Measurements from ENCODE around the gene CHN2.
A peak's percentile ranks its signal among the peaks of the same experiment; 100 is the strongest.

Gene CHN2

DNA sequence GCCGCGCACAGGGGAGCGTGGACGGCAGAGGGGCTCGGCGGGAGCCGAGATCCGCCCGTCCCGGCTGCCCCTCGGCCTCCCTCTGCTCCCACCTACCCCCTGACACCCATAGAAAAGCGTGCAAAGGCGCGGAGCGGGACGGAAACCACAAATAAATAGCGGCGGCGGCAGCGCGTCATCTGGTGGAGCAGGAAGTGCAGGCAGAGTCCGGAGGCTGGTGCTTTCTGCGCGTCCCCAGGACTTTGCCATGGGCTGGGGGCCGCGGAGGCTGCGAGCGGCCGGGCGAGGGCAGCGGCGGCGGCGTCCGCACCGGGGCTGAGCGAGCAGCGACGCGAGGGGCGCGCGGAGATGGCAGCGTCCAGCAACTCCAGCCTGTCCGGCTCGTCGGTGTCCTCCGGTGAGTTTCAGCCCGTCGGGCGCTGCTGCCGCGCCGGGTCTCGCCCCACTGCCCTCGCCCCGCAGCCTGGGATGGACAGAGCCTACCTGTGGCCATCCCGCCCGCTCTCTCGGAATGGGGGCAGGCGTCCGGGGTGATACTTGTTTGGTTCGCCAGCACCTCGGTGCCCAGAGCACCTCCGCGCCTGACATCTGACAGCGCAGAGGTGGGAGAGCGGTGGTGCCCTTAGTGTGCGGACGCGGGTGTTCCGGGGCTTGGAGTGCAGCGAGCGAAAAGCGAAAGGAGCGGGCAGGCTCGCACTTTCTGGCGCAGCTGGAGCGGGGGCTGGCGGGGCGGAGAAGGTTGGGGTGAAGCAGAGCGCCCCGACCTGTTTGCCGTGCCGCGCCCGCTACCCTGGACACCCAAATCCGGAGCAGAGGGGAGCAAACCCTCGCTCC lies at the start of gene CHN2:
CHN2 (plus strand) TSS at position 182 of the 834 bp plus-strand sequence.
- DNase-seq: peak; percentile 39

DNA sequence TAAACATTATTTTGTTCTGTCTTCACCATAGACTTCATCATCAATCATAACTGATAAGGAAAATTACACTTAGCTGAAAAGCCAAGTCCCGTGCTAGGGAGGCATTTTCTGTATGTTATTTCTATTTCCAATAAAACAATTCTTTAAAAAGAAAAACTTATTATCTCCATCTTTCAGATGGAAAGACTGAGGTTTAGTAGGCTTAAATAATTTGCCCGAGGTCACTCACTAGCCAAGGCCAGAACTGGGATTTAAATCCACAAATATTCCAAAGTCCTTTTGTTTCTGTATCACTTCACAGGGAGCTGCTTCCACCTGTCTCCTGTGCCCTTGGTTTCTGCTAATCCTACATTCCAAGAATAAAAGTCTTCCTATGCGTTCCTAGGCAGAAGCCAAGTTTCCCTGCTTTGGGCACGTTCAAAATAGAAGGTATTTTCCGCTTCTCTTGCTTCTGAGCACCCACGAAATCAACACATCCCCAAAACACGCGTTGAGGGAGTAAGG lies 49.0 kb upstream of the CHN2 start:
- no peak for DNase-seq

DNA sequence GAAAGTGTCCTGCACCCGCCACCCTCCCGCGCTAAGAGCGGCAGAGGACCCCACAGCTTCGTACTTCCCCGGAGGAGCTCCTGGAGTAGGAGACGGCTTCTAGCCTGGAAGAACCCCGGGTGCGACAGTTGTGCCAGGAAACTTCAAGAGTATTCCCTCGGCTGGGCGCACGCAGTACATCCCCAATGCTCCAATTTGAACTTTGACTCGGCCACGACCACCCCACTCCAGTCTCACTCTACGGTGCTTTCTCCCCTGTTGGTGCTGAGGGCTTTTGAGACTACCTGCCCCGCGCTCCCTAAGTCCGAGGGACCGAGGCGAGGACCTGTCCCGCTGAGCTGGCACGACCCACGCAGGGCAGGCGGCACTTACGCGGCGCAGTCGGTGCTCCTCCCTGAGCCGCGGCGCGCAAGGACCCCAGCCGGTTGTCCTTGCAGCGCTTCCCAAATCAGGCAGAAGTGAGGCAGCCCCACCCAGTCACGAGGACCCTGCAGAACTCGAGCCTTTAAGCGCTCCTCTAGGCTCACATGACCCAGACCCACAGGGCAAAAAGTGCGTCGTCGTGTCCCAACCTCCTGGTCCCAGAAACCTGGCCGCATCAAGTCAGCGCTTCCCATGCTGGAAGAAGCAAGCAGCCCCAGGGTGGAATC lies 48.4 kb upstream of the CHN2 start, which contains the start of gene CPVL:
CPVL (minus strand) TSS at position 481 of the 650 bp plus-strand sequence. CDS start 25,476 bp downstream, outside the sequence.
- DNase-seq: peak; percentile 8

DNA sequence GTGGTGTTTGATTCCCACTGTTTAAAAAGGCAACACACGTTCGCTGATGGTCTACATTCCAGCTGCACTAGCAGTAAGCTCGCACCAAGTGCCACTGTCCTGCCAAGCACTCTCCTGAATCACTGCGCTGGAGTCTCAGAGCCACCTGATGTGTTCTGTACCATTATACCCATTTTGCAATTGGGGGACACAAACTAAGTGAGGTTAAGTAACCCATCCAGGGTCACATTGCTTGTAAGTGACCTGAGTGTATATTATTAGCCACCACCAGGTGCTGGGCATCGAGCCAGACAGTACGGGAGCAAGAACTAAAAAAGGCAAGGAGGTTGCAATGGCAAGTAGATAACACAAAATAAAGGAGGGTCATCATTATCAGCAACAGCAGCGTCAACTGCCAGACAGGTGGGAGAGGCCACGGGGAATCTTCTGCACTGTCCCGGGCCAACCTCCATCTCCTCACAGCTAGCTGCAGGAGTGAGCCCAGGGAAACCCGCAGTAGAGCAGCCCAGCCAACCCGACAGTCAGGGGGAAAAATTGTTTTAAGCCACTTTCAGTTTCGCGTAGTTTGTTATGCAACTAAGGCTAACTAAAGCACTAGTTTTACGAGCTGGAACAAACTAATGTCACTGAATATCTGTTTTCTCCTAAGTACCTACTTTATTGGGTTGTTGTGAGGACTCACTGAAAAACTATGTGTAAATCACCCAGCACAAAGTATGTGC lies 47.5 kb upstream of the CHN2 start:
- DNase-seq: no peak

DNA sequence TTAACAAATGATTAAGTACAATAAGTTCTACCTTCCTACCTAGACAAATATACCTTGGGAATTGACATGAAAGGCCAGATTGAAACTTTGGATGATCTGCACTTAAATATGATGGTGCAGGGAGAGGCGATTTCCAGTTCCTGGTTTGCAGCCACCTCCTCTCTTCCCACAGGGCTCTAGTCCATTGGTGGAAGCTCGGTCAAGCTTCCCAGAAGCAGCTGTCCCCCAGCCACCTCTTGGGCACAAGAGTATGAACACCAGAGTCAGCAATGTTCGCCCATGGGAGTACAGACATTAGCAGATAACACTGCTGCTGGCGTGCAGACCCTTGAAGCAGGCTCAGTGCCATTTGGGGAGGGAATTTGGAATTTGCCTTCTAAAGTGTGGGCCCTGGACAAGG lies 46.8 kb upstream of the CHN2 start:
- no peak for DNase-seq

DNA sequence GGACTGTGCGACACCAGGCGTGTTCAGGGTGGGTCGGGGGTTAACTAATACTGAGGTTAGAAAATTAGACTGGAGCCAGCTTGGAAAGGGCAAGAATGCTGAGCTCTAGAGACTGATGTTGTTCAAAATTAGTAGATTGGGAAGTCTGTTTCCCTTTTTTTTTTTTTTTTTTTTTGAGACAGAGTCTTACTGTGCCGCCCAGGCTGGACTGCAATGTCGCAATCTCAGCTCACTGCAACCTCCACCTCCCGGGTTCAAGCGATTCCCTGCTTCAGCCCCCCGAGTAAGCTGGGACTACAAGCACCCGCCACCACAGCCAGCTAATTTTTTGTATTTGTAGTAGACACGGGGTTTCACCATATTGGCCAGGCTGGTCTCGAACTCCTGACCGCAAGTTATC lies 45.5 kb upstream of the CHN2 start:
- DNase-seq: no peak

DNA sequence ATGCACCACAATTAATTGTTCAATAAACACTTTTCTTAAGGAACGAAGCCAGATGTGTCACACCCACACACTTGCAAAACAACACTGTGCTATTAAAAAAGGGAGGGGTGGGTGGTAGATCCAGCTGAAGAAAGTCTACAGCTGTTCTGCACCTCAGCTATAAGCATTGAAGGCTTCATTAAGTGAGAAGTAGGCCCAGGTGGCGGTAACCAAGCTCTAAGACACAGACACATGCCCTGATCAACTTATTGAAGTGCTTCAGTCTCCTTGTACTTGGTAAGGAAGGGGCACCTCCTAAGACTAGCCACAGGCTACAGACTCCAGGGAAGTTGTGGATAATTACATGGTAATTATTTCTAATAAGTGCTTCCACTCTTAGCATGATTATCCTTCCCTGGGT lies 43.7 kb upstream of the CHN2 start:
- DNase-seq: no peak

DNA sequence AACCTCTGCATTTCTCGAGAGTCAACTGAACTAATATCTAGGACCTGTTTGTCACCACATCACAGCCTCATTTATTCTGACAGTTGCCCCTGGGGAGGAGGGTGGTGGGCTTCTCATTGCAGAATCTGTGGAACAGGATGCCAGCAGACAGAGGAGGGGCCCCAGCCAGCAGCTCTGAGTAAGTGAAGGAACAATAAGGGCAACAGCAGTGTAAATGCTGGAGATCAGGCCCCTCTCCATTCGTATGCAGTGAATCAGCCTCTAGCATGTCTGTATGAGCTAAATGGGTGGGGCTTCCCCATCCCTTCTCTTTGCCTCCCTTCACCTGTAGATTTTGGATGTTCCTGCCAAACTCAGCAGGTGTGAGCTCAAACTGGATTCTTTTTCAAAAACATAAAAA lies 40.5 kb upstream of the CHN2 start:
- no peak for DNase-seq

DNA sequence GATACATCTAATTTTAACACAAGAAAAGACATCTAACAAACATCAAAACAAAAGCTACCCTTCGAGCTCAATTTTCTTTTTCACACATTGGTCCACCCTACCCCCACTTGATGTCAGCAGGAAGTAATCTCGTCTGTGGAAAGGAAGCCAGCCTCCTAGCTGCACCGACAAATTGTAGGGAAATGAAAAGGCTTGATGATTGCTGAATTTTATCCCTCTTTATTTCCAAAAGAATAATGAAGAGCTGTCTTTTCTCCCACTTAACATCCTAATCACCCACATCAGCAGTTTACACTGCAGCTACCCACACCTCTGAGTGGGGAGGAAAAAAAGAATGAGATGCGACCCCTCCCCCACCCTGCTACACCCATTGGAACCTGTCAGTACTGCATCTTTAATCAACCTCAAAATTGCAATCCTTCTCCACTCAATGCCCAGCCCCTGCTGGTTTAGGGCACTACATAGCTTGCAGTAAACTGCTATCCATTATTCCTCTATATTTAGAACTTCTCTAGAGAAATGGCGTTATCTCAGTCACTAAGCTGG lies 37.6 kb upstream of the CHN2 start:
- DNase-seq: peak; percentile 24

DNA sequence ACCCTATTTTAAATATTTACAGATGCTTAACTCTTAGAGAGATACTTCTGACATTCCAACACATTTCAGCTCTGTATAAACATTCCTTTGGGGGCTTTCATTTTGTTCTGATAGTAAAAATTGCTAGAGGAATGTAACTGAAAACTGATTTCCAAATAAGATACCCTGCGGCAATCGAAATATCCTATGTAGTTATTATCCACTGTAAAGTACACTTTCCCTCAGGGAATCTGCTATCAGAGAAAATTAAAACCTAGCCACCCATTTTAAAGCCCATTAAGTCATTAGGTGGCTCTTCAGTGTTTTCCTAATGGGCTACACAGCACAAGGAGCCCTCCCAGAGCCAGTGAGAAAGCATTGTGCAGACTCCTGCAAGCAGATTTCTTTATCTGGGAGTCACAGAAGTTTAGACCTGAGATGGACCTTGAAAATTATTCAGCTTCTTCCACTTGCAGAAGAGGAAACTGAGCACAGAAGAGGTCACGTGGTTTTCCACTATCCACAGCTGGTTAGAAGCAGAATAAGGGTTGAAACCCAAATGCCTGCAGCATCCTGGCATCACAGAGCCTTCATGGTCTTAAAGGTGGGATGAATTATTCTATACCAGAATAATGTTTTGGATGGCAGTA lies 35.7 kb upstream of the CHN2 start:
- no peak for DNase-seq

DNA sequence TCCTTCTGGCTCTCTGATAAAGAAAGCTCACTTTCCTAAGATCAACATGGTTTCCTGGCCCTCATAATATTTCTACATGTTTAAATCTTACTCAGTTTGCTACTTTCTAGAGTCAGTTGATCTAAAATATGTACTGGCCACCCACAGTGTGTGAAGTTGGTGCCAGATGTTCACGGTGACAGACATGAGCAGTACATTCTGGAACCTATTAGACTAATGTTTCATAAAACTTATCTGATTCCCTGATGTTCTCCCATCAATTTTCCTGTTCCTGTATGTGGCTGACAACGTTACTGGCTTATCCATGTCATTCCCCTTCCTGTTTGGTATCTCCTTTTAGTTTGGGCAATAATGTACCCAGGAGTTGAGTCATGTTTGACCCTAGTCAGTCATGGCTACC lies 34.5 kb upstream of the CHN2 start:
- no peak for DNase-seq

DNA sequence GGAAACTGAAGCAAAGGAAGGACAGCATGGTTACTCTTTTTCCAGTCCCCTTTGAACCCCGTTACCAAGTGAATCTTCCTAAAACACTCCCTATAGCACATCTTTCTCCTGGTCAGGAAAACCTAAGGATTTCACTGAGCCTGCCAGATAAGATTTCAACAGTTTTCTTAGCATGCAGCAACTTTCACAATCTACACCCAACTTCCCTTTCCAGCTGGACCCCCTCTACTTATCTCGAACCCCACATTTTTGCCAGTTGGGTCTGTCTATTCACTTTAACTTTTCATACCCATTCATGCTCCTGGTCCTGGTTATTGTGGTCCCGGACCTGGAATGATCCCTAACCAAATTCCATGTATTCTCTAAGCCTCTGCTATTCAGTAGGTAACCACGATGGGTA lies 33.3 kb upstream of the CHN2 start:
- DNase-seq: no peak

DNA sequence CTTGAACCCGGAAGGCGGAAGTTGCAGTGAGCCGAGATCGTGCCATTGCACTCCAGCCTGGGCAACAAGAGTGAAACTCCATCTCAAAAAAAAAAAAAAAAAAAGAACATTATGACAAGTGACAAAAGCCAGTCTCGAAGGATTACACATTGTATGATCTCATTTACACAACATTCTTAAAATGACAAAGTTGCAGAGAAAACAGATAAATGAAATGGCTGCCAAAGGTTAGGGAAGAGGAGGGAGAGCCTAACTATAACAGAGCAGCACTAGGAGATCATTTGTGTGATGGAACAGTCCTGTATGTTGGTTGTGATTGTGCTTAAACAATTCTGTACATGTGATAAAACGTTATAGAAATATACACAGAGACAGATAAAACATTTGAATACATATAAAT lies 32.0 kb upstream of the CHN2 start:
- no peak for DNase-seq

DNA sequence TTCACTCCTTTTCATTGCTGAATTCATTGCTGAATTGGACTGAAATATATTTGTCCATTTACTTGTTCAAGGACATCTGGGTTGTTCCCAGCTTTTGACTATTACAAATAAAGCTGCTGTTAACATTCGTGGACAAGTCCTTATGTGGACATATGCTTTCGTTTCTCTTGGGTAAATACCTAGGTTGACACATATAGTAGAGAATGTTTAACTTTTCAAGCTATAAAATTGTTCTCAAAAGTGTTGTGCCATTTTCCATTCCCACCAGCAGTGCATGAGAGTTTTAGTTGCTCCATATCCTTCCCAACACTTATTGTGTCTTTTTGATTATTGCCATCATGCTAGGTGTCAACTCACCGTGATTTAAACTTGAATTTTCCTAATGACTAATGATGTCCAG lies 30.7 kb upstream of the CHN2 start:
- no peak for DNase-seq

DNA sequence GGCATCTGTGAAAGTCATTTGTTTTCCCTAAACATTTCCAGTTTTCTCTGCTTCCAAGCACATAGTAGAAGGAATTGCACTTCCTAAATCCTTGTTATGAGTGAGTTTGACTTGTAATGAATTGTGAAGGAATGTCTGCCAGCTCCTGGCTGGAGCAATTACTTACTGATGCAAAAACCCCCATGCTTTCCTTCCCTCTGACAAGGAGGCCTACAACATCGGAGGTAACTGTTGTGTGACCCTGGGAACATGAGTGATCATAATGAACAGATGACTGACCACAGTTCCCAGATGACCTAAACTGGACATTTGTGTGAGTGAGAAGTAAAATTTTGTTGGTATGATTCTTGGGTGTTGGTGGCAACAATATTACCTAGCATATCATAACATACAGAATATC lies 26.9 kb upstream of the CHN2 start:
- no peak for DNase-seq

DNA sequence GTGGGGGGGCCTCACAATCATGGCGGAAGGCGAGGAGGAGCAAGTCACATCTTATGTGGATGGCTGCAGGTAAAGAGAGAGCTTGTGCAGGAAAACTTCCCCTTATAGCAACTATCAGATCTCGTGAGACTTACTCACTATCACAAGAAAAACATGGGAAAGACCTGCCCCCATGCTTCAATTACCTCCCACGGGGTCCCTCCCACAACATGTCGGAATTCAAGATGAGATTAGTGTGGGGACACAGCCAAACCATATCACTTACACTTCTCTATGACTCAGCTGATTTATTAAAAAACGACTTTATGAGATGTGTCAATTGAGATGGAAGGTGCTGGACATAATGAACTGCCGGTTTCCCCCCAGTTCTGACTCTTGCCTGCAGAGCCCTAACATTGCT lies 23.8 kb upstream of the CHN2 start:
- no peak for DNase-seq

DNA sequence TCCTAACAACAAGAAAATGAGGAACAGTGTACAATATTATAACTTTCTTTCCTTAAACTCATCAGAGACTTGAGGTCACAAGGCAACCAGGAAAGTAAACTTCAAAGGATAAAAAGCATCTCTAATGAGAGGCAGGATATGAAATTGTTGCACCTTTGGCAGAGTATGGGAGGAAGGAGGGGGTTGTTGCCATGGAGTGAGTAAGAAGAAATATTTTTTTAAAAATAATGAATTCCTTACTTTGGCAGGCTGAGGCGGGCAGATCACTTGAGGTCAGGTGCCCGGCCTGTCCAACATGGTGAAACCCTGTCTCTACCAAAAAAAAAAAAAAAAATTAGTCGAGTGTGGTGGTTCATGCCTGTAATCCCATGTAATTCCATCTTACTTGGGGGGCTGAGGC lies 21.1 kb upstream of the CHN2 start:
- no peak for DNase-seq

DNA sequence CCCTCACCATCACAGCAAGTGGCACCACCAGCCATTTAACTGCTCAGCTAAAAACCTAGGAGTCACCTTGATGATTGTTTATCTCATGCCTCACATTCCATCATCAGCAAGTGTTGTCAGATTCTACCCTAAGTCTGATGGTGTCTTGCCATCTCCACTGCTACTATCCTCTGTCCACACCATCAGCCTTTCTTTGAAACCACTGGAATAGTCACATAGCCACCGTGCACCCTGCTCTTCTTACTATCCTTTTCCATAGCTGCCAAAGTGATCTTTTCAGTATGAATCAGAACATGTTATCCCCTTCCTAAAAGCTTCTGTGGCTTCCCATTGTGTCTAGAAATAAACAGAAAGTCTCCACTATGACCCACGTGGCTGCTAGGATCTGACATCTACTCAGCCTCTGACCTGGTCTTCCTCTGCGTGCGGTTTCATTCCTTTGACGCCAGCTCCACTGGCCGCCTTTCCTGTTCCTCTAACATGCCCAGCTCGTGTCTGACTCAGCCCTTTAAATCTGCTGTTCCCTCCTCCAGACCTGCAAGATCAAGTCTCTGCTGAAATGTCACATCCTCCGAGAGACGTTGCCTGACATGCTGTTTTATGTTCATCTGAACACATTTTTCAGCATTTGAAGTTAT lies 16.5 kb upstream of the CHN2 start:
- peak; percentile 22 for DNase-seq

DNA sequence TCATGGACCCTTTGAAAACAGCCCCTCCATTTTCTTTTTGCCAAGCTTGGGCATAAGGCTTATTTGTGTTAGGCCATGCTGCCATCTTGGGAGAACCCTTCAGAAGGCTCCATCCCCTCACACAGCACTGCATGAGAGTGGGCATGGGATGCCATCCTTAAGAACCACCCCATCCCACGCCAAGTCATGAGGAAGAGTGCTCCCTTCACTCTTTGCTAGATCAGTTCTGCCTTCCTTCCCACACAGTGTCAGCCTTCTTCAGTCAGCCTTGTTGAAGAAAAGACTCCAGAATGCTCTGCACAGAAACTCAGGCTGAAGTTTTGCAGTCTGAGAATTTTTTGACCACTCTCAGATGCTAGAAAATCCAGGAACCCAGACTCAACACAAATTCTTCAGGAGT lies 15.5 kb upstream of the CHN2 start:
- DNase-seq: no peak

DNA sequence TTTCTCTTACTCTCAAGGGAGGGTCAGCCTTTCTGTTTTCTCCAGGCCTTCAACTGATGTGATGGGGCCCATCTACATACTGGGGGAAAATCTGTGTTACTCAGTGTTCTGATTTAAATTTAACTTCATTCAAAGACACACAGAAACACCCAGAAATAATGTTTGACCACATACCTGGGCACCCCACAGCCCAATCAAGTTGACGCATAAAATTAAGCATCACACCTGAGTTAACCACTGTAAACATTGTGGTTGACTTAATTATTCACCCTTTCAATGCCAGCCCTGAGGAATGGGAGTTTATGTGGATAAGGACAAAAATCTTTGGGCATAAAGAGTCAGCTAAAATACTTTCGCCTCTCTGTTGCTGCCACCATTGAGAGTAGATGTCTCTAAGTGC lies 10.0 kb upstream of the CHN2 start:
- DNase-seq: no peak

DNA sequence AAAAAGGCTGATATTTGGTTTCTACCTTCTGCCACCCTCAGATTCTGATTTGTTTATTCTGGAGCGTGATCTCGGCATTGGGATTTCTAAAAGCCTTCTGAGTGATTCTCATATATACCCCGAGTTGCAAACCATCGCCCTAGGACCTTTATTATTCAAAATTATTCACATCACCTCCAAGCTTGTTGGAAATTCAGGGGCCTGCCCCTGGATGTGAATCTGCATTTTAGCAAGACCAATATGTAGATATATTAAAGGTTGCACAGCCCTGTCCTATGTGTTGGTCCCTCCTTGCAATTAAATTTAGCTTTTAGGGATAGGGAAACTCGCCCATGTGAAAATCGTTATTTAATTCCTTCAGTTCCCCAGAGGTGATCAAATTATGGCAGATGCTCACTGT lies 9.0 kb upstream of the CHN2 start:
- no peak for DNase-seq

DNA sequence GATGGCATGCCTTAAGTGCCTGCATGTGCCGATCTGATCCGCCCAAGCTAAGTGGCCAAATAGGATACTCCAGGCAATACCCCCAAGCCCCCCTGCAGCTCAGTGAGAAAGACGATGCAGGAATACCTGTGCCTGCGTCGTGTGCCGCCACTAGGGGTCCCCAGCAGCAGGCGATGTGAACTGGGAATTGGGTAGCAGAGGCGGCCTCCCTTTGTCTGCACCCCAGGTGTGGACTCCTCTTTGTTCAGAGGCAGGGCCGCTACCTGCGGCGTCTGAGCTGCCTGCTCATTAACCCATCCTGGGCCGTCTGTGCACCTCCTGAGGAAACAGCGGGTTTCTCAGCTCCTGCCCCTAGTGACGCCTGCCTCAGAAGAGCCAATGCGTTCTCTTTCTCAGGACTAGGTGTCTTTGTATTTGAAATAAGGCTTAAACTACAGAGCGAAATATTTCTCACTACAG lies 4.8 kb upstream of the CHN2 start:
- DNase-seq: peak; percentile 45
